IPS DF 6.9 (cell line): ENCODE measurements around the gene SLC28A1.
"Not testable (repeated sequence)": the region's sequence is repeated elsewhere in the genome, so short reads cannot be mapped to it uniquely, and the experiment has no call there.

Experiments
- DNase-seq: peaks from one replicate; pipeline ENCODE4 v3.0.0-alpha.2; 2013; ENCODE audit warnings: low read depth, low spot score
- H3K27ac ChIP-seq: one replicate; pipeline ENCODE4 v1.5.1; 2013; ENCODE audit warnings: low read length, control low read depth
- H3K27me3 ChIP-seq: 2 replicates; pipeline ENCODE4 v1.6.1; 2013; ENCODE audit warnings: mild to moderate bottlenecking, low read length; ENCODE audit not compliant: control insufficient read depth, insufficient read depth
- H3K36me3 ChIP-seq: 2 replicates; pipeline ENCODE4 v1.6.1; 2013; ENCODE audit warnings: low read length; ENCODE audit not compliant: control insufficient read depth, insufficient read depth
- H3K4me1 ChIP-seq: 2 replicates; pipeline ENCODE4 v1.6.1; 2013; ENCODE audit warnings: low read length; ENCODE audit not compliant: control insufficient read depth, insufficient read depth
- H3K4me3 ChIP-seq: 2 replicates; pipeline ENCODE4 v1.5.1; 2013; ENCODE audit warnings: mild to moderate bottlenecking, low read length
- H3K9me3 ChIP-seq: 2 replicates; pipeline ENCODE4 v1.6.1; 2013; ENCODE audit warnings: low read length, inconsistent platforms; ENCODE audit not compliant: control insufficient read depth, insufficient read depth
- WGBS: extraction: QIAGEN DNeasy Blood & Tissue Kit; methylation state at CpG from one replicate; pipeline ENCODE4 v1.1.7; 2013; ENCODE audit warnings: mixed read lengths, missing lambda C conversion rate; ENCODE audit not compliant: insufficient read length, insufficient coverage; 5-methylcytosine and 5-hydroxymethylcytosine counted together

SLC28A1 gene

DNA sequence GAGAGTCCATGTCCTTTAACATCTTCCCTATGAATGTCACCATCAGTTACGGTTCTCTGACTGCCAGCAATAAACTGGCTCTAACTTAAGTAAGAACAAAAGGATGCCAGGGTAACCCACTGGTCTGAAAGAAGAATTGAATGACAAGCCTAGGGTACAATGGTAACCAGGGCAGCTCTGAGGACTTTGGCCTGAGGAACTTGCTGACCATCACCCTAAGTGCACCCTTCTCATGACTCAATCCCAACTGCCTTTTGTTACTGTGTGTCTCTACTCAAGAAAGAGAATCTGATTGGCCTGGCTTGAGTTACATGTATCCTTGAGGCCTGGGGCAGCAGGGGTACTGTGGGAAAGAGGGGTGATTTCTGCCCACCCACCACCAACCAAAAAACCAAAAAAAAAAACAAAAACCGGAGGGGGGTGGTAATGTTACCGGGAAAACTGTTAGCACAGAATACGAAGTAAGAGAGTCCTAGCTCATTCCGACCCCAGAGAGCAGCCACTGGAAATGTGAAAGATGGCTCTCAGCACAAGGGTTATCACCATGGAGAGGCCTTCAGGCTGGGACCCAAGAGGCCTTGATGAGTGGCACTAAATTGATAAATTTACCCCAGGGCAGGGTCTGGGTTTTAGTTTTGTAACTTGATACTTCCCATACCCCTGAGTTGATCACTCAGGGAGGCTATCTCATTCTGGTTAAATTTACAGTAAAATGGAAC is 9.3 kb upstream of the SLC28A1 start:
- Histone ChIP-seq H3K36me3 (no peaks in the 10 kb centered on the region), H3K27ac (no peak overlapping the region), H3K4me1 (no peaks in the 10 kb centered on the region; the same call in 1 of the 2 replicates), H3K9me3 (no peaks in the 10 kb centered on the region), H3K4me3 (no peak overlapping the region), H3K27me3 (no peaks in the 10 kb centered on the region)
- WGBS: no CpG with 5 or more reads among the region's 5 CpGs
- no peak for DNase-seq

DNA sequence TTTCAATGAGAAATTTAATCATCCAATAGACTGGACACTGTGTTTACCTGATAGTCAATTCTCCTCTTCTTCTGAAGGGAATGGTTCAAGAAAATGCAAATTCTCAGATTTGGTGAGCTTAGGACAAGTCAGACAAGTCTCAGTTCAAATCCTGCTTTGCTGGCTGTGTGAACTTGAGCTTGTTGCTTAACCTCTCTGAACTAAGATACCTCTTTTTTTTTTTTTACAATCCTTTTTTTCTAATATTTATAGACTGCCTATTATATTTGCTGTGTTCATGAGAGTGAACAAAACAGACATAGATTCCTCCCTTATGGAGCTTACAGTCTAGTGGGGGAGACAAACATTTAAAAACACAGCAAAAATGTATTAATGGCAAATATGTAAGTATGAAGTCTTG is 8.2 kb upstream of the SLC28A1 start:
- Histone ChIP-seq H3K27me3 (no peaks in the 10 kb centered on the region), H3K4me1 (no peaks in the 10 kb centered on the region; the same call in 1 of the 2 replicates), H3K36me3 (no peaks in the 10 kb centered on the region), H3K27ac (no peak overlapping the region), H3K9me3 (no peaks in the 10 kb centered on the region), H3K4me3 (no peak overlapping the region)
- DNase-seq: no peak

DNA sequence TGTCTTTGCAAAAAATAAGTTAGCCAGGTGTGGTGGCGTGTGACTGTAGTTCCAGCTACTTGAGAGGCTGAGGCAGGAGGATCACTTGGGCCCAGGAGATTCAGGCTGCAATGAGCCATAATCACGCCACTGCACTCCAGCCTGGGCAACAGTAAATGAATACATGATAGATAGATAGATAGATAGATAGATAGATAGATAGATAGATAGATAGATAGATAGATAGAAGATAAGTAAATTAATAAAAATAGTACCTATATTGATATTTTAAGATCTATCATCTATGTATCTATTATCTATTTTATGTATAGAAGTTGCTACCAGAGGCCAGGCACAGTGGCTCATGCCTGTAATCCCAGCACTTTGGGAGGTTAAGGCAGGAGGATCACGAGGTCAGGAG is 6.8 kb upstream of the SLC28A1 start:
- not testable (repeated sequence) for DNase-seq, H3K36me3 ChIP-seq, H3K4me1 ChIP-seq, H3K27ac ChIP-seq, H3K27me3 ChIP-seq, H3K4me3 ChIP-seq, H3K9me3 ChIP-seq
- WGBS: no CpG with 5 or more reads among the region's 3 CpGs

DNA sequence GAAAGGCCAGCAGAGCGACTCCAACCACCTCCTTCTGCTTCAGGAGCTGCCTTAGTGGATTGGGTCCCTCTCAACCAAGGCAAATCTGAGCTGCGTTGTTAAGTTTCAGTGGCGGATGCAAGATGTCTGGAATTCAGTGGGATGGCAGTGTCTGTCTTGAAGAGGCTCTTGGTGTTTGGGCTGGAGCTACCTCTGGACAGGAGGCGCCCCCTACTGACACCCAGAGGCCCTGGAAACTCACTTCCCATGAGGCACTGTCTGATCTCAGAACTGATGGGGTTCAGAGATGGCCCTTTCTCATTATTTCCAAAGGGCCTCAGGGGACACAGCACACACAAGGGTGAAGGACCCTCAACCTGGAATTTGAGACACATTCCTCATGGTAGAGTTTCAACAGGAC is 6.0 kb upstream of the SLC28A1 start:
- DNase-seq: peak; percentile 25
- Histone ChIP-seq H3K4me1 (no peaks in the 10 kb centered on the region; the same call in 1 of the 2 replicates), H3K27ac (no peak overlapping the region), H3K9me3 (no peaks in the 10 kb centered on the region), H3K27me3 (no peaks in the 10 kb centered on the region), H3K36me3 (no peaks in the 10 kb centered on the region), H3K4me3 (no peak overlapping the region)
- whole genome bisulfite sequencing: no CpG with 5 or more reads among the region's 4 CpGs

DNA sequence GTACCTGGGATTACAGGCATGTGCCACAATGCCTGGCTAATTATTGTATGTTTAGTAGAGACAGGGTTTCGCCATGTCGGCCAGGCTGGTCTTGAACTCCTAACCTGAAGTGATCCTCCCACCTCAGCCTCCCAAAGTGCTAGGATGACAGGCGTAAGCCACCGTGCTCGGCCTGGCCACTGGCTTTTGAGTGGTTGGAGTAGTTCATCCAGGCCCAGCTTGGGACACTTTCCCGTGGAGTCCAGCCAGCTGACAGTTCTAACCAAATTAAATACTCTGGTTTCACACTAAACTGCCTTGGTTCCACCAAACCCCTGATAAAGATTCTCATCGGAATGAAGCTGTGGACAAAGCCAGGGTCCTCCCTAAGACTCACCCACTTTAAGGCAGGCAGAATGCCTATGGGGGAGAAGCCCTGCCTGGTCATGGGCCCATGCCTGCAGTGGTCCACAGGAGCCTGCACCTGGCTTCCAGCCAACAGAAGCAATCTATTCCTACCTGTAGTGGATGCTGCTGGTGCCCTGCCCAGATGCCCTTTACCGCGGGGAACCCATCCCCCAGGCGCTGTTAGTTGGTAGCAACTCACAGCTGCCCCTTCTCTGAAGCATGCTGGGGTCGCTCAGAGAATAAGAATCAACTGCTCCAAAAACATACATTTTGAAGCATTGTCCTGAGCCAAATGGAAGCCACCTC is 5.2 kb upstream of the SLC28A1 start:
- WGBS: no CpG with 5 or more reads among the region's 11 CpGs
- DNase-seq: no peak
- no peak overlapping the region for H3K4me3 ChIP-seq
- H3K27me3 ChIP-seq: no peaks in the 10 kb centered on the region
- H3K27ac ChIP-seq: no peak overlapping the region
- no peaks in the 10 kb centered on the region for H3K9me3 ChIP-seq
- no peaks in the 10 kb centered on the region for H3K36me3 ChIP-seq
- no peaks in the 10 kb centered on the region; the same call in 1 of the 2 replicates for H3K4me1 ChIP-seq

DNA sequence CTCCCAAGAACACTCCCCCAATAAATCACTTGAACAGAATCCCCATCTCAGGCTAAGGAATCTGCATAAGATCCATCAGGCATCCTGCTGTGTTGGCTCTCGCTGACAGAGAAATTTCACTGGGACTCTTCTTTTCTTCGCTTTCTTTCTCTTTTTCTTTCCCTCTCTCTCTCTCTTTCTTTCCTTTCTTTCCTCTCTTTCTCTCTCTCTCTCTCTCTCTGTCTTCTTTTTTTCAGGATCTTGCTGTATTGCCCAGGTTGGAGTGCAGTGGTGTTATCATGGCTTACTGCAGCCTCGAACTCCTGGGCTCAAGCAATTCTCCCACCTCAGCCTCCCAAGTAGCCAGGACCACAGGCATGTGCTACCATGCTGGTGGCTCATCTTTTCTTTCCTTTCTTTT is 4.5 kb upstream of the SLC28A1 start:
- Histone ChIP-seq H3K27ac (no peak overlapping the region), H3K27me3 (no peaks in the 10 kb centered on the region), H3K4me3 (no peak overlapping the region), H3K36me3 (no peaks in the 10 kb centered on the region), H3K9me3 (no peaks in the 10 kb centered on the region), H3K4me1 (no peaks in the 10 kb centered on the region; the same call in 1 of the 2 replicates)
- no CpG with 5 or more reads among the region's 3 CpGs for WGBS
- no peak for DNase-seq

DNA sequence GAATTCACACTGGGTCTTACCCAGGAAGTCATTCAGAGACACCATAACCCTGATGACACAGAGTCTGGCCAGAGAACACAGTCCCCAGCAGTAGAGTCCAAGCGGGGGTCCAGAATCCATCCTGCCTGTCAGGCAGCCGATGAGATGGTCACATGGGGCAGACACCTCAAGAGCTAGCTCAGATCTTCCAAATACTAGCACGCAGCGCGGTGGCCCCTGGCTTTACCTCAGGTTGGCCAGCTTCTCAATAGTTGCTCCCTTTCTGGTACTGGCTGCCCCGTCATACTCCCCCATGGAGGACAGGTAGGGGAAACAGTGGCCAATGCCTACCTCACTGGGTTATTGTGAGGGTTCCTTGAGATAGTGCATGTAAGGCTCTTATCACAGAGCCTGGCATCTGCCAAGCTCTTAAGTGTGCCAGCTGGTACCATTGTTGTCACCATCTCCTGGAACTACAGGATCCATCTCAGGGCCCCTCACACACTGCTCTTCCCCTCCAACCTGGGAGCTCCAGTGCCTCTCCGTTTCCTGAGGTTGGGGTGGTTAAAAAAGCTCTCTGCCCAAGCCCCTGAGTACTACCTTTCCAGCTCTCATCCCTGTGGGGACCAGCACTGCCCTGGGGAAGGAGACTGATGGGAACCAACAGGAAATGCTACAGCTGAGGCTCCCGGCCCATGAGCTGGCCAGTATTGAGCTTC is 3.5 kb upstream of the SLC28A1 start:
- no peaks in the 10 kb centered on the region for H3K9me3 ChIP-seq
- no peak overlapping the region for H3K4me3 ChIP-seq
- no peak overlapping the region for H3K27ac ChIP-seq
- no peaks in the 10 kb centered on the region for H3K27me3 ChIP-seq
- DNase-seq: no peak
- no peaks in the 10 kb centered on the region; the same call in 1 of the 2 replicates for H3K4me1 ChIP-seq
- H3K36me3 ChIP-seq: no peaks in the 10 kb centered on the region
- WGBS: no CpG with 5 or more reads among the region's 8 CpGs

DNA sequence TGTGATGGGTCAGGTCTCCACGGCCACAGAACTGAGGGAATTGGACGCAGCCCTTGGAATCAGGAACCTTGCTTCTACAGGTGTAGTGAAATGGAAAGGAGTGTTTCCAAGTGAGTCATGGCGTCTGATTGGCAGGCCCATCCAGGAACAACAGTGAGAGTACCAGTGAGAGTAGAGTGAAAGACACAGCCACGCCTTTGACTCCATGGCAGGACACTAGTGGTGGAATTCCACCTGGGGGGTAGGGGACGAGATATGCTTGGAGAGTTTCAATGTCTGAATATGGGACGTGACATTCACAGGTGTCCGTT is 3.0 kb upstream of the SLC28A1 start:
- Histone ChIP-seq H3K27ac (no peak overlapping the region), H3K9me3 (no peaks in the 10 kb centered on the region), H3K4me1 (no peaks in the 10 kb centered on the region; the same call in 1 of the 2 replicates), H3K27me3 (no peaks in the 10 kb centered on the region), H3K4me3 (no peak overlapping the region), H3K36me3 (no peaks in the 10 kb centered on the region)
- no CpG with 5 or more reads among the region's 7 CpGs for WGBS
- DNase-seq: no peak

DNA sequence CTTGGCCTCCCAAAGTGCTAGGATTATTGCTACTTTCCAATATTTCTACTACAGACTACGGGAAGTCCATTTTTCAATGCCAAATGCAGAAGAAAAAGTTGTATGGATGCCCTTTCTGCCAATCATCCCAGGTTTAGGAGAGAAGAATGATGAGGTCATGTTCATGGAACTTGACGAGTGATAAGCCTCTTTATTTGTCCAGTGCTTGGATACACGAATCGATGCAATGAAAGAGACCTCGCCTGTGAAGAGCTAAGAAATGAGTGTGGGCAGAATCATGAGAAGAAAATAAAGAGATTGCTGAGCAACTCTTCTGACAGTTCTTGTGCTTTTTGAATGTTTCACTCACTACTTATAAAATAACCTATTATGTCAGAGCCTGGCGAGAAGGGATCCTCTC is 996 bp upstream of the SLC28A1 start:
- Histone ChIP-seq H3K27ac (no peak overlapping the region), H3K9me3 (no peaks in the 10 kb centered on the region), H3K4me3 (no peak overlapping the region), H3K36me3 (no peaks in the 10 kb centered on the region), H3K4me1 (no peaks in the 10 kb centered on the region; the same call in 1 of the 2 replicates), H3K27me3 (no peaks in the 10 kb centered on the region)
- no CpG with 5 or more reads among the region's 6 CpGs for WGBS
- no peak for DNase-seq

DNA sequence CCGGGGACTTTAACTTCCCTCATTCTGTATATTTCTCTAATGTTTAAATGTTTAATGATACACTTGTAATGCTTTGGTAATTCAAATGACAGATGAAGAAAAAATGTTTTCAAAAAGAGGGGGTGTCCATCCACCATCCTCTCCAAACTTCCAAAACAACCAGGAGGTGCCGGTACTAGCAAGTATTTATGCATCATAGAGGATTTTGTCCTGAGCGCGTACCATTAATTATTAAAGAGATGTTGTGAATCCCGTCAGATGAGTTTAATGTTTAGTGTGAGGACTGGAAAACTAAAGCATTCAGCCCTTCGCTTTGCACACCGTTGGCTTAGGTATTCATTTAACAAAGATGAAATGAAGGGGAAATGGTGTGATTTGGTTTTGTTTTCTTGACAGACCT is 1.3 kb downstream of the SLC28A1 start:
- H3K4me3 ChIP-seq: no peak overlapping the region
- H3K4me1 ChIP-seq: no peaks in the 10 kb centered on the region
- H3K9me3 ChIP-seq: no peaks in the 10 kb centered on the region
- H3K27ac ChIP-seq: no peak overlapping the region
- no peaks in the 10 kb centered on the region for H3K27me3 ChIP-seq
- H3K36me3 ChIP-seq: no peaks in the 10 kb centered on the region
- no peak for DNase-seq
- no CpG with 5 or more reads among the region's 7 CpGs for WGBS
